ENCODE measurements around the gene PTBP1. TPM values are rescaled to one million over a fixed set of nuclear protein-coding genes. Genes with fewer than 3 reads are reported as not detected.
A peak's percentile ranks its signal among the peaks of the same experiment; 100 is the strongest.

PTBP1 gene
- total RNA-seq, 1 donor from 2014 or later: 386 TPM

DNA sequence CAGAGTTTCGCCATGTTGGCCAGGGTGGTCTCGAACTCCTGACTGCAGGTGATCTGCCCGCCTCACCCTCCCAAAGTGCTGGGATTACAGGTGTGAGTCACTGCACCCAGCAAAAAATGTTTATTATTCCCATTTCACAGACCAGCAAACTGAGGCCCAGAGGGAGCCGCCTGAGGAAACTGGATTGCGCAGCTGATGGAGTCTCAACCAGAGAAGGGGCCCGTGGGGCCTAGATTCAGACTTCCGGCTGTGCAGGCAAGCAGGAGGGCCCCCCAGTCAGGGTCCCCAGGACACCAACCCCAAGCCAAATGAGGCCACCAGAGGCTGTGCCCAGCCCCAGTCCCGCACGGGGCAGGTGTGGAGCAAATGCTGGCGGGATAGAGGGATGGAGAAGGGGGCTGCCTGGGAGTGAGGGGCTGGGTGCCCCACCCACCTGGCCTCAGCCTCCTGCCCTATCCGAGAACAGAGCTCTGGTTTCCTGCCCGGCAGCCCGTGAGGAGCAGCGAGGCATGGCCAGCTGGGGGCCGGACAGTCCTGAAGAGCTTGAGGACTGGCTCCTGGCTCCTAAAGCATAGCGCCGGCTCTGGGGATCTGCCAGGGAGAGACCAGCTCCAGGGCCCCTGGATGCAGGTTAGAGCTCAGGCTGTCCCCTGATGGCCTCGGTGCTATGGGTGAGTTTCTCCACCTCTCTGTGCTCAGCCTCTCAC is 24.4 kb upstream of the PTBP1 start:
- H3K27ac Mint-ChIP-seq (ENCODE audit: unreplicated experiment): no peak overlapping the region
- H3K4me3 Mint-ChIP-seq (ENCODE audit: unreplicated experiment): no peak overlapping the region
- no peak for DNase-seq (ENCODE audit: low read depth)
- no peaks in the 10 kb centered on the region for H3K27me3 Mint-ChIP-seq (ENCODE audit: low read depth, unreplicated experiment)
- Histone ChIP-seq H3K4me3 (ENCODE audit: insufficient read depth, low read depth, low read length) (no peak overlapping the region), H3K79me2 (ENCODE audit: insufficient read depth, low read length) (no peaks in the 10 kb centered on the region), H3K27ac (ENCODE audit: low read depth, low read length) (no peak overlapping the region), H4K20me1 (ENCODE audit: insufficient read depth, low read length) (no peaks in the 10 kb centered on the region), H2AFZ (ENCODE audit: low read depth, low read length) (no peak overlapping the region), H3K9ac (ENCODE audit: low read length) (no peak overlapping the region), H3K4me2 (ENCODE audit: low read length) (no peak overlapping the region), H3K4me1 (ENCODE audit: insufficient read depth, low read length) (peaks cover 5% of the 10 kb centered on the region), H3K36me3 (ENCODE audit: insufficient read depth, low read length) (no peaks in the 10 kb centered on the region), H3K9me3 (ENCODE audit: insufficient read depth, low read depth, low read length) (no peaks in the 10 kb centered on the region), H3K27me3 (ENCODE audit: insufficient read depth, low read length) (no peaks in the 10 kb centered on the region)
- peaks cover 5% of the 10 kb centered on the region for H3K4me1 Mint-ChIP-seq (ENCODE audit: low read depth, unreplicated experiment)
- no peak for TF ChIP-seq EZH2 (IDR thresholded peaks at IDR 0.05; ENCODE audit: insufficient read depth, low read length)
- TF ChIP-seq, protein P1, sequence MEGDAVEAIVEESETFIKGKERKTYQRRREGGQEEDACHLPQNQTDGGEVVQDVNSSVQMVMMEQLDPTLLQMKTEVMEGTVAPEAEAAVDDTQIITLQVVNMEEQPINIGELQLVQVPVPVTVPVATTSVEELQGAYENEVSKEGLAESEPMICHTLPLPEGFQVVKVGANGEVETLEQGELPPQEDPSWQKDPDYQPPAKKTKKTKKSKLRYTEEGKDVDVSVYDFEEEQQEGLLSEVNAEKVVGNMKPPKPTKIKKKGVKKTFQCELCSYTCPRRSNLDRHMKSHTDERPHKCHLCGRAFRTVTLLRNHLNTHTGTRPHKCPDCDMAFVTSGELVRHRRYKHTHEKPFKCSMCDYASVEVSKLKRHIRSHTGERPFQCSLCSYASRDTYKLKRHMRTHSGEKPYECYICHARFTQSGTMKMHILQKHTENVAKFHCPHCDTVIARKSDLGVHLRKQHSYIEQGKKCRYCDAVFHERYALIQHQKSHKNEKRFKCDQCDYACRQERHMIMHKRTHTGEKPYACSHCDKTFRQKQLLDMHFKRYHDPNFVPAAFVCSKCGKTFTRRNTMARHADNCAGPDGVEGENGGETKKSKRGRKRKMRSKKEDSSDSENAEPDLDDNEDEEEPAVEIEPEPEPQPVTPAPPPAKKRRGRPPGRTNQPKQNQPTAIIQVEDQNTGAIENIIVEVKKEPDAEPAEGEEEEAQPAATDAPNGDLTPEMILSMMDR (IDR thresholded peaks at IDR 0.05; ENCODE audit: insufficient read depth, low read depth, low read length): no peak
- H3K9me3 Mint-ChIP-seq (ENCODE audit: unreplicated experiment): no peaks in the 10 kb centered on the region
- FAIRE-seq: no peak
- no peaks in the 10 kb centered on the region for H3K36me3 Mint-ChIP-seq (ENCODE audit: low read depth, unreplicated experiment)

- no peaks in the 10 kb centered on the region for H3K9me3 ChIP-seq (ENCODE audit: insufficient read depth, low read depth, low read length)
- TF ChIP-seq, protein P1 (IDR thresholded peaks at IDR 0.05; ENCODE audit: insufficient read depth, low read depth, low read length): no peak
- TF ChIP-seq EZH2 (IDR thresholded peaks at IDR 0.05; ENCODE audit: insufficient read depth, low read length): no peak
- Mint-ChIP-seq H3K4me1 (ENCODE audit: low read depth, unreplicated experiment) (no peaks in the 10 kb centered on the region), H3K27me3 (ENCODE audit: low read depth, unreplicated experiment) (no peaks in the 10 kb centered on the region), H3K27ac (ENCODE audit: unreplicated experiment) (peak overlapping the region; percentile 26), H3K36me3 (ENCODE audit: low read depth, unreplicated experiment) (no peaks in the 10 kb centered on the region), H3K4me3 (ENCODE audit: unreplicated experiment) (no peak overlapping the region), H3K9me3 (ENCODE audit: unreplicated experiment) (no peaks in the 10 kb centered on the region)
- H3K4me3 ChIP-seq (ENCODE audit: insufficient read depth, low read depth, low read length): no peak overlapping the region
- H2AFZ ChIP-seq (ENCODE audit: low read depth, low read length): no peak overlapping the region
- no peaks in the 10 kb centered on the region for H3K27me3 ChIP-seq (ENCODE audit: insufficient read depth, low read length)
- no peak overlapping the region for H3K4me2 ChIP-seq (ENCODE audit: low read length)
- H3K9ac ChIP-seq (ENCODE audit: low read length): no peak overlapping the region
- no peak overlapping the region for H3K27ac ChIP-seq (ENCODE audit: low read depth, low read length)
- FAIRE-seq (no peak), DNase-seq (ENCODE audit: low read depth) (no peak)
- no peaks in the 10 kb centered on the region for H4K20me1 ChIP-seq (ENCODE audit: insufficient read depth, low read length)
- H3K79me2 ChIP-seq (ENCODE audit: insufficient read depth, low read length): no peaks in the 10 kb centered on the region
- H3K4me1 ChIP-seq (ENCODE audit: insufficient read depth, low read length): no peaks in the 10 kb centered on the region
- no peaks in the 10 kb centered on the region for H3K36me3 ChIP-seq (ENCODE audit: insufficient read depth, low read length)
Measured at GRCh38 chr19:776549-776948, 20.7 kb upstream of the PTBP1 start.

All from astrocyte (in vitro differentiated cells and primary cell).